ENCODE data around the gene KCNJ13. TPM values are rescaled to one million over a fixed set of nuclear protein-coding genes. Genes with fewer than 3 reads are reported as not detected.
A peak's percentile ranks its signal among the peaks of the same experiment; 100 is the strongest.

KCNJ13 gene
- total RNA-seq, 6 experiments from 2014 or later = not detected

DNA sequence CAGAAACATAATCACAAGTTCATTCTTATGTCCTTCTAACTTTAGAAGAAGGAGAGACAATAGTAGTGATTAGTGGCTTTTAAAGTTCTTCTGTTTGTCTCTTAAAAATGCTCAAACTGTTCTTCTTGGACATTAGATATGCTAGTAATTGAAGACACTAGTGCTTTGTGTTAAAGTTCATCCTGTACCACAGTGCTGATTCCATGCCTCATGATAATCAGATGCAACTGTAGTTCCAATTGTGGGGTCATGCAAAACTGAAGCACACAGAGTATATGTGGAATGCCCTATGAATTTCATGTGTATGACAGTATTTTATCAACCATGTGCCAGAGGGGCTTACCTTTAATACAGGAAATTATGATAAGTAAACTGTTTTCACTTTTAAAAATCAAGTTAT is 11.4 kb upstream of the KCNJ13 start:
- DNase-seq (no peak), ATAC-seq (no peak)
- peaks cover 5 to 46% (median 19%) of the 10 kb centered on the region in 4 donors for H3K36me3 ChIP-seq
- intact Hi-C loops (cut with DNase I) = no loop called here
- H3K4me3 ChIP-seq = no peak overlapping the region
- no peaks in the 10 kb centered on the region for H3K9me3 ChIP-seq
- no peak overlapping the region for H3K27ac ChIP-seq
- H3K27me3 ChIP-seq = no peaks in the 10 kb centered on the region
- no peaks in the 10 kb centered on the region for H3K4me1 ChIP-seq
- TF ChIP-seq POLR2A (IDR thresholded peaks at IDR 0.05) = no peak
- TF ChIP-seq, protein P1, sequence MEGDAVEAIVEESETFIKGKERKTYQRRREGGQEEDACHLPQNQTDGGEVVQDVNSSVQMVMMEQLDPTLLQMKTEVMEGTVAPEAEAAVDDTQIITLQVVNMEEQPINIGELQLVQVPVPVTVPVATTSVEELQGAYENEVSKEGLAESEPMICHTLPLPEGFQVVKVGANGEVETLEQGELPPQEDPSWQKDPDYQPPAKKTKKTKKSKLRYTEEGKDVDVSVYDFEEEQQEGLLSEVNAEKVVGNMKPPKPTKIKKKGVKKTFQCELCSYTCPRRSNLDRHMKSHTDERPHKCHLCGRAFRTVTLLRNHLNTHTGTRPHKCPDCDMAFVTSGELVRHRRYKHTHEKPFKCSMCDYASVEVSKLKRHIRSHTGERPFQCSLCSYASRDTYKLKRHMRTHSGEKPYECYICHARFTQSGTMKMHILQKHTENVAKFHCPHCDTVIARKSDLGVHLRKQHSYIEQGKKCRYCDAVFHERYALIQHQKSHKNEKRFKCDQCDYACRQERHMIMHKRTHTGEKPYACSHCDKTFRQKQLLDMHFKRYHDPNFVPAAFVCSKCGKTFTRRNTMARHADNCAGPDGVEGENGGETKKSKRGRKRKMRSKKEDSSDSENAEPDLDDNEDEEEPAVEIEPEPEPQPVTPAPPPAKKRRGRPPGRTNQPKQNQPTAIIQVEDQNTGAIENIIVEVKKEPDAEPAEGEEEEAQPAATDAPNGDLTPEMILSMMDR (IDR thresholded peaks at IDR 0.05) = no peak

DNA sequence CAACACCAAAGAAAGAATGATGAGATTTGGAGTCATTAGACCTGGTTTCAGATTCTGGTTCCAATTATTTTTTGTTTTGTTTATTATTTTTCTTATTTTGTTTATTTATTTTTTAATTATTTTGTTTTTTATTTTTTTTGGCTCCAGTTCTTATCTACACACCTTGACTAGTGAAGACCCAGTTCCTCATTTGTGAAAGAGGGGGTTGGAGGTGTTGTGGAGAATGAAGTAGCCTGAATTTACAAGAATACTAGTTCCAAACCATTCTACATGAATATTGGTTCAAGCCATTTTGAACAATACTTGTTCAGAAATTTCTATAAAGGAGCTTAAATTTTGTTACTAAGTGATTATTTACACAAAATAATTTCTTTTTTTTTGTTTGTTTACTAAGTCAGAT is 6.9 kb upstream of the KCNJ13 start:
- Histone ChIP-seq H3K27me3 (no peaks in the 10 kb centered on the region), H3K27ac (no peak overlapping the region), H3K36me3 (peaks cover 0 to 15% (median 6%) of the 10 kb centered on the region in 4 donors), H3K4me1 (no peaks in the 10 kb centered on the region), H3K9me3 (no peaks in the 10 kb centered on the region), H3K4me3 (no peak overlapping the region)
- ATAC-seq (no peak), DNase-seq (no peak)
- intact Hi-C loops (cut with DNase I) = no loop called here
- no peak for TF ChIP-seq POLR2A (IDR thresholded peaks at IDR 0.05)
- TF ChIP-seq, protein P1 (IDR thresholded peaks at IDR 0.05) = no peak

DNA sequence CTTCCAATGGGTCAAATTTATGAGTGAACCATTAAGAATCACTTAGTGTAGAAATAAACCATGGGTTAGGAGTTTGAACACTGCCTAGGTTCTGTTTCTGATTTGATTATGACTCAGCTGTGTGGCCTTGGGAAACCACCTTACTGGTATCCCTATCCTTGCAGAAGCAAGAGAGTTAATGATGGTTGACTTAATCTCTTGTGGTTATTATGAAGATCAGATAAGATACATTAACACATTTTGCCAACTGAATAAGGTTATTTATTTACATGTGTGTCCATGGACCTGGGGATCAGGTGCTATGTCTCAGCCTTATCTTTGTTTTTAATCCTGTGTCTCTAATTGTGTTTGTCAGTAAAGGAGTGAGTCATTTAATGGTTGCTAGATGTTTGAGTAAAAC is 5.4 kb upstream of the KCNJ13 start:
- Histone ChIP-seq H3K9me3 (no peaks in the 10 kb centered on the region), H3K27ac (no peak overlapping the region), H3K36me3 (no peaks in the 10 kb centered on the region), H3K27me3 (no peaks in the 10 kb centered on the region), H3K4me3 (no peak overlapping the region), H3K4me1 (no peaks in the 10 kb centered on the region)
- DNase-seq = no peak
- ATAC-seq = peak in 2 of 4 donors; percentile 39 to 89
- intact Hi-C loops (cut with DNase I) = no loop called here
- TF ChIP-seq POLR2A (IDR thresholded peaks at IDR 0.05) = no peak
- TF ChIP-seq, protein P1 (IDR thresholded peaks at IDR 0.05) = no peak

DNA sequence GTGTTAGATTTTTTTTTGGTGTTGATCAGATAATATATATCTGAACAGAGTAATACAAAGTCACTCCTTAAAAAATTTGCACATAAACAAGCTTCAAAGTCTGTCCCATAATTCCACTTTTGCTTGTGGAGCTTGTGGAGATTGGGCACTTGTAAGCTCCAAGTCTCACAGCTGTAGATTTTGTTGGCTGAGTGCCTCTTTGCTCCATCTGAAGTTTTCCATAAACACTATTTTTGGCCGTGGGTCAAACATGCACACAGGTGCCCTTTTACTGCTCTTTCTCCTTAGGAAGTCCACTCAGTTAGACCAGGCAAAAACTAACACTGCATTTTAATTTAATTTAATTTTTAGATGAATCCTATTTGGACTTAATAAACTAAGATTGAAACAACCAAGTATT is 3.6 kb upstream of the KCNJ13 start:
- no peak overlapping the region for H3K27ac ChIP-seq

GRCh38 chr2:232779465-232779864 is 3.1 kb upstream of the KCNJ13 start:
- no peak overlapping the region for H3K4me3 ChIP-seq
- no peaks in the 10 kb centered on the region for H3K27me3 ChIP-seq
- DNase-seq (no peak), ATAC-seq (no peak)
- H3K36me3 ChIP-seq = no peaks in the 10 kb centered on the region
- 85% methylated on average over 3 of the region's 3 CpGs for WGBS (ENCODE audit: insufficient coverage, low coverage, low lambda C conversion rate, missing lambda C conversion rate)
- TF ChIP-seq, protein P1 (IDR thresholded peaks at IDR 0.05) = no peak
- no peak for TF ChIP-seq POLR2A (IDR thresholded peaks at IDR 0.05)
- intact Hi-C loops (cut with DNase I) = no loop called here
- H3K9me3 ChIP-seq = no peaks in the 10 kb centered on the region
- H3K27ac ChIP-seq = no peak overlapping the region
- H3K4me1 ChIP-seq = no peaks in the 10 kb centered on the region

More for the DNA sequence above, 3.6 kb upstream of the KCNJ13 start:
- no peaks in the 10 kb centered on the region for H3K4me1 ChIP-seq
- H3K4me3 ChIP-seq = no peak overlapping the region
- no peak for DNase-seq
- no peaks in the 10 kb centered on the region for H3K36me3 ChIP-seq
- no peak for TF ChIP-seq POLR2A (IDR thresholded peaks at IDR 0.05)
- 92% methylated on average over 1 of the region's 1 CpG for WGBS (ENCODE audit: insufficient coverage, low coverage, low lambda C conversion rate, missing lambda C conversion rate)
- no peaks in the 10 kb centered on the region for H3K9me3 ChIP-seq
- no peak for ATAC-seq
- intact Hi-C loops (cut with DNase I) = no loop called here
- no peaks in the 10 kb centered on the region for H3K27me3 ChIP-seq
